ENCODE results near the gene CD79B.

Gene CD79B

GRCh38 chr17:63931981-63932561 lies at the start of gene CD79B:
Gene CD79B (minus strand): TSS chr17:63932331. CDS start chr17:63932261, 70 bp downstream.
- no peak for DNase-seq

- DNase-seq, result no peak
Observed at GRCh38 chr17:63978272-63979200, 46.4 kb upstream of the CD79B start.

GRCh38 chr17:63976702-63977101 lies 44.6 kb upstream of the CD79B start:
- DNase-seq, result no peak

DNA sequence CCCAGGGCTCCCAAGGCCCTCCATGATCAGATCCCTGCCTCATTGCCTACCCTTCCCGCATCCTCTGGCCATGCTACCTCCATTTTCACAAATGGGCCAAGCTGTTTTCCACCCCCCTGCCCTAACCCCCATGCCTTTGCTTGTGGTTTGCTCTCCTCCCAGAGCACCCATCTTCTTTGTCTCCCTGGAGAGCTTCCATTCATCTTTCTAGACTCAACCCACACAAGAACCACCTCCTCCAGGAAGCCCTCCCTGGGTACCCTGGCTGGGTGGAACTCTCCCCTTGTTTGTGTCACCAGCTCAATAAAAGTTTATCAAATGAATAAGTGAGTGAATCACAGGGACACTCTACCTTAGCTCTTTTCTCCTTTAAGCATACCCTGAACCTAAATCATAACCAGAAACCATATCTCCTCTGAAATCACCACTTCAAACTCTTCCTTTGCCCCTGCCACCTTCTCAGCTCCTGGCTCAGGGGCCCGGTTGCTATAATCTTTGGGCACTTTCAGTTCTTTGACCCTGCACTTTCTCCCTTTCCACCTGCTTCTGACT lies 43.5 kb upstream of the CD79B start:
- DNase-seq, result no peak

- DNase-seq, result no peak
Observed at GRCh38 chr17:63974594-63975192, 42.6 kb upstream of the CD79B start.

GRCh38 chr17:63973930-63974593 lies 41.9 kb upstream of the CD79B start:
- peak; percentile 41 for DNase-seq

GRCh38 chr17:63973247-63973646 lies 41.1 kb upstream of the CD79B start:
- DNase-seq, result no peak

GRCh38 chr17:63972796-63973195 lies 40.7 kb upstream of the CD79B start, which contains the start of gene SCN4A:
Gene SCN4A (minus strand): TSS chr17:63972918. CDS start chr17:63972841, 77 bp downstream.
- DNase-seq, result no peak

GRCh38 chr17:63969278-63969677 lies 37.1 kb upstream of the CD79B start:
- no peak for DNase-seq

GRCh38 chr17:63967953-63968352 lies 35.8 kb upstream of the CD79B start:
- no peak for DNase-seq

DNA sequence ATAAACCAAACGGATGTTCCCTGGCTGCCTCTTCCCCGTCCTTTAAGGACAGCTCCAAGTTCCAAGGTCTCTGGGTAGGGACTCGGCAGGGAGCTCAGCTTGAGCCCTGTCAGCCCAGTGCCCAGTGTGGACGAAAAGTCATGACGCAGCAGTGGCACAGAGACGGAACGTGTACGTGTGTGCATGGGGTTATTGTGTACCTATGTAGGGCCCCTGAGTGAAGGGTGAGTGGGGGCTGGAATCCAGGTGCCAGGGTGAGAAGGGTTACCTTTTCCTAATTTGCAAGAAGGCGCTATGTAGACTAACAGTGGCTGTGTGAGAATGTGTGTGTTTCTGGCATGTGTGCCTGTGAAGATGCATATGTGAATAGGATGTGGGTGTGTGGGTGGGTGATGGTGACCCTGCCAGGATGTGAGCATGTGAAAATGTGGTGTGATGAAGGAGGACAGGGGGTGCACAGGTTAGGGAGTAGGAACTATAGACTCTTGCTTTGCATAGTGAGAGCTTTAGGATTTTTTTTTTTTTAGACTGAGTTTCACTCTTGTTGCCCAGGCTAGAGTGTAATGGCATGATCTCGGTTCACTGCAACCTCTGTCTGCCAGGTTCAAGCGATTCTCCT lies 34.6 kb upstream of the CD79B start:
- DNase-seq, result no peak

DNA sequence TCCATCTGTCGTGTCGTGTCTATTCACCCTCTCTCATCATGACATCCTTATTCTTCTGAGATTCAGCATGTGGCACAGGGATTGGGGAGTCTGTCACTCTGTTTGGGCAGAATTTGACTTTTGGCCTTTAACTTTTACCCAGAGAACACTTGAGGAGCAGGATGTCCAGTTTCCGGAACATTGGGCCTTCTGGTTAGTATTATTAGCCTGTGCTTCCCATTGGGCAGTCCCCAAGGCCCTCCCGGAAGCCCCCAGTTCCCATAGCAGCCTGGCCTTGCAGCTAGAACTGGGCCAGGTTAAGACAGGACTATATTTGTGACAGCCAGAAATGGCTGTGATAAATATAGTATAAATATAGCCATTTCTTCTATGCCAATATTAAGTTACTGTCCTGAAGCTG lies 31.0 kb upstream of the CD79B start:
- no peak for DNase-seq

DNA sequence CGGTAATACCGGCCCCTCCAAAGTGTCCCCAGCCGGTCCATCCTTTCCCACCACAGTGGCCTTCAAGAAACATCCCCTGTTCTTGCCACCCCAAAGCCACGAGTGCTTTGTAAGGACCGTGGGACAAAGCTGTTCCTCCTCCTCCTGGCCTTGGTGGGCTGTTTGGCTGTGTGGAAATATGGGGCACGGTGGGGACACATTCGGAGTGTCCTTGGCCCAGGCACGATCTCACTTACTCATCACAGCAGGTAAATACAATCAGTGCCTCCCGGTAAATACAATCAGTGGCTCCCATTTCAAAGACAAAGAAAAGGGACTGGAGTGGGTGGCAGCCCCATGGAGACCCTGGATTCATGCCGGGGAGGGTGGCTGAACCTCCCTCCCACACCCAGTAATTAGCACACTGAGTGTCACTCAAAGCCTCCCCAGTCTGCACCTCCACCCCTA lies 30.2 kb upstream of the CD79B start:
- peak; percentile 78 for DNase-seq

GRCh38 chr17:63961355-63962212 lies 29.5 kb upstream of the CD79B start:
- no peak for DNase-seq

DNA sequence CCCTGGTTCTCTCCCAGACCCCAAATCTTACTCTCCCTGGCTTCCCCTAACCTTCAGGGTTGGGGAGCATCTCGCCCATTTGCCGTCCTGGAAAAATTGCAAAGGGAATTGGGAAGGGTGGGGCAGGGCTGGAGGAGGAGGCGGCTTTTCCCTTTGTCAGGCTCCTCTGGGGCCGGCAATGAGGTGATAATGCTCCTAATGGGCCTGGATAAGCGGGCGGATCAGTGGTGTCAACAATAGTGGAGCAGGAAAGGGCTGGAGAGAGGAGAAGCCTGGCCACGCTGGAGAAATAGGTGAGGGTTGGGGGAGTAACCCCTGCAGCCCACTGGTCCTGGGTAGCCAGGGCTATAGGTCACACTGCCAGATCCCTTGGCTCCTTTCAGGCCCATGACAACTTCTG lies 28.3 kb upstream of the CD79B start:
- no peak for DNase-seq

DNA sequence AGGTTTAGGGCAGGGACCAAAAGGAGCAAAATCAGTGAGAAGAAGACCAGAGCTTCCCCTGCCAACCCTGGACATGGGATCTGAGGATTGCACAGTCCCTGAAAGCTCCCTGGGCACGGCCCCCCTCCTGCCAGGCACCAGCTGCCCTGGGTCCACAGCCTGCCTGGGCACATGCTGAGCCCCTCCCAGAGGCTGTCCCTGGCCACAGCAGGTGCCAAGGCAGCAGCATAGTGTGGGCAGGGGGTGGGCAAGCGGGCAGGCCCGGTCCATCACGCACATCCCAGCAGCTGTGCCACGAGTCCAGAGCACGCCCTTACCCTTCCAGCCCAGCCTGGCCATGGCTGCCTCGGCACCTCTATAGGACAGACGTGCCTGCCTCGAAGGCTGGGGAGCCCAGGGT lies 27.9 kb upstream of the CD79B start:
- DNase-seq, result peak; percentile 59

DNA sequence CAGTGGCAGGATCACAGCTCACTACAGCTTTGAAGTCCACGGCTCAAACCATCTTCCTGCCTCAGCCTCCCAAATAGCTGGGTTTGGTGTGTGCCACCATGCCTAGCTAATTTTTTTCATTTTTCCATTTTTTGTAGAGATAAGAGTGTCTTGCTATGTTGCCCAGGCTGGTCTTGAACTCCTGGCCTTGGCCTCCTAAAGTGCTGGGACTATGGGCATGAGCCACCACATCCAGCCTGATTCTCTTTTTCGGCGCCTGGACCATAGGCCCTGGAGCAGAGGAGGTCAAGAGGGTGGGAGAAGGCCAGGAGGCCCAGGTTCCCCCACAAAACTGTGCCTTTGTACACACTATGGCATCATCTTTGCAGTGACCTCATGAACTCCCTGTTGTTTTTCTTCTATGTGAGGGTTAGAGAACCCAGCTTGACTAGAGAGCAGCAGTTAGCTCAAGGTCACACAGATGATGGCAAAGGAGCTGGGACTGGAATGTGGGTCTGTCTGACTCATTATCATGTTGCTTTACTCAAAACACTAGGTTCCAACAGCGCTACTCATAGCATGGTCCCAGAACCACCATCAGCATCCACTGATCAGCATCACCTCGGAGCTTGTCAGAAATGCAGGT lies 24.3 kb upstream of the CD79B start:
- no peak for DNase-seq

GRCh38 chr17:63955791-63956190 lies 23.7 kb upstream of the CD79B start:
- DNase-seq, result no peak

DNA sequence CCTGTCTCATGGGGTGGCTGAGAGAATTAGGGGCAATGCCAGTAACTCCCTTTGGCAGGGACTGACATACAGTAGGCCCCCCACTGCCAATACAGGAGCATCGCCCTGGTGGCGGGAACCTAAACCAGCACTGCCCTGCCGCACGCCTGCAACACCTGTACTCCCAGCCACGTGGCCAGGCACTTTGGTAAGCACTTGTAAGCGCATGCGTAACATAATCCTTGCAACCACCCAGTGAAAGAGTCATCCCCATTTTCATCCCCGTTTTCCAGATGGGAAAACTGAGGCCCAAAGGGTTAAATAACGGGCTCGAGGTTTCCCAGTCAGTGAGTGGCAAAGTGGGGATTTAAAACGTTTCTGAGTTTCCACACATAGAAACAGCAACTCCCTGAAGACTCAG lies 23.1 kb upstream of the CD79B start:
- no peak for DNase-seq

DNA sequence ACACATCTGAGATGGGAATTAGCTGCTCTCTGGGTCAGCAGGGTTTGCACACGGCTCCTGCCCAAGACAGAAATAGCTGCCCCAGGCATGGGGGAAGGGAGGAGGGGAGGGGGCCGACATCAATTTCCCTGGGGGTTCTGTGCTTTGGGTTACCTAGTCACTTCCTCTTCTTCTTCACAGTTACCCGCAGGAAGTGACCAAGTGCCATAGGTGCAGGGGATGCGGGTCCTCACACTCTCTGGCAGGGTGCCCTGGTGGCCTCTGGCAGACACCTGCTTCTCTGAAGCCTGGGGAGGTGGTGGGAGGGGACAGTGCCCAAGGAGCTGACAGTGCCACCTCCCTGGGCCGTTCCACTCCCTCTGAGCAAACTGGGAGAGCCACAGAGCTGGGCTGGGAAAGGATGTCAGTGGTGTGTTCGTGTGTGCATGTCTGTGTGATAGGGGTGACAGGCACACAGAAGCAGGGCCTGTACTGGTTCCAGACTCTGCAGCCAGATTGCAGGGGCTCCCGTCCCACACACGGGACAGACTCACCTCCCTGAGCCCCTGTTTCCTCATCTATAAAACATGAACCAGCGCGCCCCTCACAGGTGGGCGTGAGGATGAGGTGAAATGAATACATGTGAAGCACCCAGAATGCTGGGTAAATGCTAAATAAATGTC lies 22.4 kb upstream of the CD79B start:
- peak; percentile 37 for DNase-seq
